ENCODE data around the gene ZCCHC7. TPM values are rescaled to one million over a fixed set of nuclear protein-coding genes. Genes with fewer than 3 reads are reported as not detected.

Gene ZCCHC7
- total RNA-seq, 2 experiments from 2014 or later: 76.4 to 108 TPM

DNA sequence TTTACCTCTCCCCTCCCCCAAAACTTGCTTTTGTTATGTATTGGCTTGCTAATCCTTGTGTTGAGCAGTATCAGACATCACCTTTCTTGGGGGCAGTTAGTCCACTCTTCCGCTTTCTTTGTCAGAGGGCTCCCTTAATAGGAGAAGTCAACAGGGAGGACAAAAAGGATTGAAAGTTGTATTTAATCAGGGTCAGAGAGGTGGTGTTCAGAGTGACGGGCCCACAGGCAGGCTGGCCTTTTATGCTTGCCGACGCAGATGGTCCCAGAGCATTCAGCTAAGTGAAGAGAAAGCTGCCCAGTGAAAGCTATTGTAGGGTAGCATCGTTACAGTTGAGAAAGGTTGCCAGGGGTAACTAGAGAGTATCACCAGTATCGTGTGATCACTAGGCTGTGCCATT lies 131.1 kb downstream of the ZCCHC7 start:
- intact Hi-C loops (cut with micrococcal nuclease; ENCODE audit: unreplicated experiment): no loop called here
- Histone ChIP-seq H3K4me3 (ENCODE audit: low read depth, low read length, poor library complexity, severe bottlenecking) (no peak overlapping the region), H3K9me2 (ENCODE audit: insufficient read depth, low read length) (no peaks in the 10 kb centered on the region), H3K9me3 (ENCODE audit: low read length) (peaks cover 23% of the 10 kb centered on the region; the same call in 1 of the 2 replicates), H2AFZ (ENCODE audit: low read length) (no peak overlapping the region), H3K36me3 (ENCODE audit: insufficient read depth, low read length) (peaks cover 78% of the 10 kb centered on the region), H4K20me1 (ENCODE audit: insufficient read depth, low read length) (no peaks in the 10 kb centered on the region), H3K27ac (ENCODE audit: low read depth, low read length, poor library complexity, severe bottlenecking) (no peak overlapping the region), H3K4me1 (ENCODE audit: insufficient read depth, low read length, poor library complexity, severe bottlenecking) (peaks cover 21% of the 10 kb centered on the region), H3K4me2 (ENCODE audit: low read length) (no peak overlapping the region), H3K79me2 (ENCODE audit: insufficient read depth, low read depth, low read length) (peaks cover 48% of the 10 kb centered on the region; the same call in 1 of the 2 replicates)
- no peak for DNase-seq (ENCODE audit: low spot score)
- BruUV-seq (replicated peaks): no TSS peak
- TF ChIP-seq EZH2phosphoT487 (IDR thresholded peaks at IDR 0.05; ENCODE audit: borderline replicate concordance, low read depth, low read length): no peak
- TF ChIP-seq, protein P1, sequence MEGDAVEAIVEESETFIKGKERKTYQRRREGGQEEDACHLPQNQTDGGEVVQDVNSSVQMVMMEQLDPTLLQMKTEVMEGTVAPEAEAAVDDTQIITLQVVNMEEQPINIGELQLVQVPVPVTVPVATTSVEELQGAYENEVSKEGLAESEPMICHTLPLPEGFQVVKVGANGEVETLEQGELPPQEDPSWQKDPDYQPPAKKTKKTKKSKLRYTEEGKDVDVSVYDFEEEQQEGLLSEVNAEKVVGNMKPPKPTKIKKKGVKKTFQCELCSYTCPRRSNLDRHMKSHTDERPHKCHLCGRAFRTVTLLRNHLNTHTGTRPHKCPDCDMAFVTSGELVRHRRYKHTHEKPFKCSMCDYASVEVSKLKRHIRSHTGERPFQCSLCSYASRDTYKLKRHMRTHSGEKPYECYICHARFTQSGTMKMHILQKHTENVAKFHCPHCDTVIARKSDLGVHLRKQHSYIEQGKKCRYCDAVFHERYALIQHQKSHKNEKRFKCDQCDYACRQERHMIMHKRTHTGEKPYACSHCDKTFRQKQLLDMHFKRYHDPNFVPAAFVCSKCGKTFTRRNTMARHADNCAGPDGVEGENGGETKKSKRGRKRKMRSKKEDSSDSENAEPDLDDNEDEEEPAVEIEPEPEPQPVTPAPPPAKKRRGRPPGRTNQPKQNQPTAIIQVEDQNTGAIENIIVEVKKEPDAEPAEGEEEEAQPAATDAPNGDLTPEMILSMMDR (conservative IDR thresholded peaks at IDR 0.05; ENCODE audit: low read length): no peak
- CTCF ChIA-PET (ENCODE audit: unreplicated experiment): no interaction called here
- POLR2A ChIA-PET: interaction anchor here (0.7 to 2.2 kb wide), 7 partner anchors 8 to 152 kb away, joined by 3 to 17 read pairs (median 3); no protein-coding TSS in a partner anchor

DNA sequence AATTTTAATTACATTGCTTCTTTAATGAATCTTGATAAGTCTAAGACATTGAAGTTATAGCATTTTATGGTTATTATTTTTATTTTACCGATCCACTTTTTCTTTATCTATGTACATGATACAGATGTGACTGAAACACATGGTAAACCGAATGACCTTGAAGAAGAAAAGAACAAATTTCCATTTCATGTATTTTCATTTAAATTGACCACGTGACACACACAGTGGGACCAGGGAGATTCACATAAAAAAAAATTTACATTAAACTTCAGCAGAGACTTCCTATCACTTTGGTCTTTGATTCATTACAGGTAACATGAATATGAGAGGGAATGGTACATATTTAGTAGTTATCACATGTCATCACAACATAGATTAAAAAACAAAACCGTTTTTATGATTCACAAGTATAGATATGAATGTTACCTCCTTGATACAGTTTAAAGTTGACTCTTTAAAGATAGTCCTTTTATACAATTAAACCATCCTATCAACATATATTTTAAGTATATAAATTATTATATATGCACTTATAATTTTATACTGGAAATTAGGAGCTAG lies 133.1 kb downstream of the ZCCHC7 start:
- intact Hi-C loops (cut with micrococcal nuclease; ENCODE audit: unreplicated experiment): no loop called here
- H3K27ac ChIP-seq (ENCODE audit: low read depth, low read length, poor library complexity, severe bottlenecking): no peak overlapping the region
- H4K20me1 ChIP-seq (ENCODE audit: insufficient read depth, low read length): no peaks in the 10 kb centered on the region
- no peak for TF ChIP-seq EZH2phosphoT487 (IDR thresholded peaks at IDR 0.05; ENCODE audit: borderline replicate concordance, low read depth, low read length)
- TF ChIP-seq, protein P1 (conservative IDR thresholded peaks at IDR 0.05; ENCODE audit: low read length): no peak
- H2AFZ ChIP-seq (ENCODE audit: low read length): no peak overlapping the region
- ChIA-PET CTCF (ENCODE audit: unreplicated experiment) (no interaction called here), POLR2A (interaction anchor here (0.6 to 1.1 kb wide), 4 partner anchors 22 to 387 kb away, joined by 3 read pairs; no protein-coding TSS in a partner anchor)
- peaks cover 82% of the 10 kb centered on the region for H3K36me3 ChIP-seq (ENCODE audit: insufficient read depth, low read length)
- no peak for DNase-seq (ENCODE audit: low spot score)
- peaks cover 23% of the 10 kb centered on the region; the same call in 1 of the 2 replicates for H3K9me3 ChIP-seq (ENCODE audit: low read length)
- no peak overlapping the region for H3K4me3 ChIP-seq (ENCODE audit: low read depth, low read length, poor library complexity, severe bottlenecking)
- H3K79me2 ChIP-seq (ENCODE audit: insufficient read depth, low read depth, low read length): peaks cover 51% of the 10 kb centered on the region; the same call in 1 of the 2 replicates
- H3K4me1 ChIP-seq (ENCODE audit: insufficient read depth, low read length, poor library complexity, severe bottlenecking): peaks cover 26% of the 10 kb centered on the region
- H3K9me2 ChIP-seq (ENCODE audit: insufficient read depth, low read length): no peaks in the 10 kb centered on the region
- BruUV-seq (replicated peaks): no TSS peak
- no peak overlapping the region for H3K4me2 ChIP-seq (ENCODE audit: low read length)

DNA sequence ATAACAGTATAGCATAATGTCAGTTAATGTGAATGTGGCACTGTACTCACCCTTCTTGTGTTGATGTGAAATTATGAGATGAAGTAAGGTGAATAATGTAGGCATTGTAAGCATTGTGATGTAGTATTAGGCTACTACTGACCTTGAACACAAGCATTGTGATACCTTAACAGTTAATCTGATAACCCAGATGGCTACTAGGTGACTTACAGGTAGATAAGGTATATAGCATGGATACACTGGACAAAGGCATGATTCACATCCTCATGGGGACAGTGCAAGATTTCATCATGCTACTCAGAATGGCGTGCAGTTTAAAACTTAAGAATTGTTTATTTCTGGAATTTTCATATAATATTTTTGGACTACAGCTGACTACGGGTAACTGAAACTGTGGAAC lies 134.8 kb downstream of the ZCCHC7 start:
- H2AFZ ChIP-seq (ENCODE audit: low read length): no peak overlapping the region
- H3K9me2 ChIP-seq (ENCODE audit: insufficient read depth, low read length): no peaks in the 10 kb centered on the region
- peaks cover 73% of the 10 kb centered on the region for H3K36me3 ChIP-seq (ENCODE audit: insufficient read depth, low read length)
- no peak overlapping the region for H3K27ac ChIP-seq (ENCODE audit: low read depth, low read length, poor library complexity, severe bottlenecking)
- no peak overlapping the region for H3K4me2 ChIP-seq (ENCODE audit: low read length)
- TF ChIP-seq, protein P1 (conservative IDR thresholded peaks at IDR 0.05; ENCODE audit: low read length): no peak
- TF ChIP-seq EZH2phosphoT487 (IDR thresholded peaks at IDR 0.05; ENCODE audit: borderline replicate concordance, low read depth, low read length): no peak
- no TSS peak for BruUV-seq (replicated peaks)
- CTCF ChIA-PET (ENCODE audit: unreplicated experiment): no interaction called here
- POLR2A ChIA-PET: interaction anchor here (0.8 to 1.0 kb wide), 2 partner anchors 11 to 29 kb away, joined by 3 read pairs; no protein-coding TSS in a partner anchor
- H4K20me1 ChIP-seq (ENCODE audit: insufficient read depth, low read length): no peaks in the 10 kb centered on the region
- H3K9me3 ChIP-seq (ENCODE audit: low read length): peaks cover 23% of the 10 kb centered on the region; the same call in 1 of the 2 replicates
- no peak for DNase-seq (ENCODE audit: low spot score)
- intact Hi-C loops (cut with micrococcal nuclease; ENCODE audit: unreplicated experiment): no loop called here
- peaks cover 56% of the 10 kb centered on the region; the same call in 1 of the 2 replicates for H3K79me2 ChIP-seq (ENCODE audit: insufficient read depth, low read depth, low read length)
- H3K4me1 ChIP-seq (ENCODE audit: insufficient read depth, low read length, poor library complexity, severe bottlenecking): peaks cover 26% of the 10 kb centered on the region
- H3K4me3 ChIP-seq (ENCODE audit: low read depth, low read length, poor library complexity, severe bottlenecking): no peak overlapping the region

Data from OCI-LY7 (cell line).